ENCODE data around the gene C19orf73. TPM values are rescaled to one million over a fixed set of nuclear protein-coding genes. Genes with fewer than 3 reads are reported as not detected.
"Not testable (repeated sequence)": the region's sequence is repeated elsewhere in the genome, so short reads cannot be mapped to it uniquely, and the experiment has no call there.

C19orf73 gene
- total RNA-seq, 1 donor = 3.5 TPM

- Histone ChIP-seq H3K27me3 (ENCODE audit: insufficient read depth, low read length) (no peaks in the 10 kb centered on the region), H3K4me3 (ENCODE audit: low read length) (no peak overlapping the region), H3K9me3 (ENCODE audit: low read depth, low read length) (no peaks in the 10 kb centered on the region), H3K4me1 (ENCODE audit: insufficient read depth, low read length) (peaks cover 6% of the 10 kb centered on the region)
Measured at GRCh38 chr19:49080392-49080791, 38.6 kb downstream of the C19orf73 start.

GRCh38 chr19:49074869-49075268, 44.1 kb downstream of the C19orf73 start:
- H3K9me3 ChIP-seq (ENCODE audit: low read depth, low read length); H3K4me3 ChIP-seq (ENCODE audit: low read length); H3K4me1 ChIP-seq (ENCODE audit: insufficient read depth, low read length): not testable (repeated sequence)
- peaks cover 19% of the 10 kb centered on the region for H3K27me3 ChIP-seq (ENCODE audit: insufficient read depth, low read length)

GRCh38 chr19:49073514-49074378, 45.2 kb downstream of the C19orf73 start:
- Histone ChIP-seq H3K9me3 (ENCODE audit: low read depth, low read length) (no peaks in the 10 kb centered on the region), H3K27me3 (ENCODE audit: insufficient read depth, low read length) (peaks cover 25% of the 10 kb centered on the region), H3K4me3 (ENCODE audit: low read length) (no peak overlapping the region), H3K4me1 (ENCODE audit: insufficient read depth, low read length) (no peaks in the 10 kb centered on the region)

- Histone ChIP-seq H3K4me3 (ENCODE audit: low read length) (no peak overlapping the region), H3K9me3 (ENCODE audit: low read depth, low read length) (no peaks in the 10 kb centered on the region), H3K4me1 (ENCODE audit: insufficient read depth, low read length) (no peaks in the 10 kb centered on the region), H3K27me3 (ENCODE audit: insufficient read depth, low read length) (peaks cover 29% of the 10 kb centered on the region)
Measured at GRCh38 chr19:49071860-49072547, 46.9 kb downstream of the C19orf73 start.

- H3K4me3 ChIP-seq (ENCODE audit: low read length) = no peak overlapping the region
- no peaks in the 10 kb centered on the region for H3K9me3 ChIP-seq (ENCODE audit: low read depth, low read length)
- H3K4me1 ChIP-seq (ENCODE audit: insufficient read depth, low read length) = no peaks in the 10 kb centered on the region
- H3K27me3 ChIP-seq (ENCODE audit: insufficient read depth, low read length) = peaks cover 40% of the 10 kb centered on the region
Measured at GRCh38 chr19:49070416-49070815, 48.5 kb downstream of the C19orf73 start.

- H3K27me3 ChIP-seq (ENCODE audit: insufficient read depth, low read length) = peaks cover 42% of the 10 kb centered on the region
- H3K4me3 ChIP-seq (ENCODE audit: low read length) = no peak overlapping the region
- no peaks in the 10 kb centered on the region for H3K9me3 ChIP-seq (ENCODE audit: low read depth, low read length)
- H3K4me1 ChIP-seq (ENCODE audit: insufficient read depth, low read length) = no peaks in the 10 kb centered on the region
Measured at GRCh38 chr19:49069026-49069425, 49.9 kb downstream of the C19orf73 start.

Other genes with a start within 250 kb of the C19orf73 start
- 644 TPM for gene PPP1R15A, start 246.7 kb downstream of the C19orf73 start, total RNA-seq
- gene TULP2, start 220.4 kb downstream of the C19orf73 start, total RNA-seq = 0.31 TPM
- 166 TPM for gene NUCB1, start 218.8 kb downstream of the C19orf73 start, total RNA-seq
- 0.21 TPM for gene DHDH, start 185.4 kb downstream of the C19orf73 start, total RNA-seq
- 26.6 TPM for gene BAX, start 164.3 kb downstream of the C19orf73 start, total RNA-seq
- gene FTL, start 153.8 kb downstream of the C19orf73 start, total RNA-seq = 2,689 TPM
- gene GYS1, start 125.8 kb downstream of the C19orf73 start, total RNA-seq = 10.0 TPM
- gene RUVBL2, start 125.3 kb downstream of the C19orf73 start, total RNA-seq = 19.9 TPM
- not detected for gene LHB, start 102.1 kb downstream of the C19orf73 start, total RNA-seq
- gene CGB3, start 94.8 kb downstream of the C19orf73 start, total RNA-seq = not detected
- gene CGB2, start 87.3 kb downstream of the C19orf73 start, total RNA-seq = not detected
- gene CGB1, start 82.2 kb downstream of the C19orf73 start, total RNA-seq = not detected
- not detected for gene CGB5, start 75.3 kb downstream of the C19orf73 start, total RNA-seq
- gene CGB8, start 70.0 kb downstream of the C19orf73 start, total RNA-seq = not detected
- not detected for gene CGB7, start 61.4 kb downstream of the C19orf73 start, total RNA-seq
- gene NTF4, start 54.3 kb downstream of the C19orf73 start, total RNA-seq = not detected
- gene KCNA7, start 46.4 kb downstream of the C19orf73 start, total RNA-seq = under 0.01 TPM
- gene SNRNP70, start 33.7 kb downstream of the C19orf73 start, total RNA-seq = 136 TPM
- gene LIN7B, start 4.8 kb downstream of the C19orf73 start, total RNA-seq = 2.5 TPM
- gene PPFIA3, start 401 bp upstream of the C19orf73 start, total RNA-seq = 1.2 TPM
- not detected for gene HRC, start 36.3 kb upstream of the C19orf73 start, total RNA-seq
- gene TRPM4, start 38.6 kb upstream of the C19orf73 start, total RNA-seq = 1.5 TPM
- 0.73 TPM for gene SLC6A16, start 206.0 kb upstream of the C19orf73 start, total RNA-seq
- 229 TPM for gene CD37, start 216.3 kb upstream of the C19orf73 start, total RNA-seq
- gene TEAD2, start 243.3 kb upstream of the C19orf73 start, total RNA-seq = 0.10 TPM
- not detected for gene DKKL1, start 244.7 kb upstream of the C19orf73 start, total RNA-seq